PFSK-1 (cell line): Measurements from ENCODE around the gene PCDHGA1.

Experiments used
- FOXP2 ChIP-seq: optimal IDR thresholded peaks from 2 replicates; pipeline ENCODE3; 2011; ENCODE audit warnings: borderline replicate concordance, control low read depth, inconsistent platforms; ENCODE audit not compliant: insufficient read depth; ENCODE audit errors: extremely low read length, extremely low read depth
- POLR2AphosphoS5 ChIP-seq: IDR thresholded peaks from 2 replicates; pipeline ENCODE4 v1.6.1; 2012; ENCODE audit warnings: low read depth, mild to moderate bottlenecking, control low read depth, low read length, moderate library complexity
- REST ChIP-seq, 2 experiments: IDR thresholded peaks; 2 replicates each; pipeline versions ENCODE4 v1.6.1 to v1.8.0; 2011 to 2012; ENCODE audit warnings: low read depth in 2 of 2, low read length in 2 of 2, control low read depth in 1 of 2, inconsistent platforms in 1 of 2, mild to moderate bottlenecking in 1 of 2, moderate library complexity in 1 of 2; ENCODE audit not compliant: insufficient read depth in 1 of 2
- SIN3A ChIP-seq: IDR thresholded peaks from 2 replicates; pipeline ENCODE4 v1.6.1; 2012; ENCODE audit warnings: mild to moderate bottlenecking, low read length, moderate library complexity, borderline replicate concordance; ENCODE audit not compliant: insufficient read depth
- TAF1 ChIP-seq: IDR thresholded peaks from 2 replicates; pipeline ENCODE4 v1.6.1; 2012; ENCODE audit warnings: low read length, control low read depth, borderline replicate concordance; ENCODE audit not compliant: insufficient read depth

Gene PCDHGA1

GRCh38 chr5:141507387-141508091 lies 177.2 kb downstream of the PCDHGA1 start:
- no peak for TF ChIP-seq POLR2AphosphoS5
- TF ChIP-seq FOXP2, result no peak
- peak; percentile 36; the same call in 1 of the 2 replicates for TF ChIP-seq SIN3A
- TF ChIP-seq REST (IDR thresholded peaks at IDR 0.05; ENCODE audit: insufficient read depth in 1 of 2, low read depth in 2 of 2, low read length in 2 of 2), result 0 out of 4 replicates have a peak, but pooled peaks of 1 of the 2 experiments have one; percentile 22

DNA sequence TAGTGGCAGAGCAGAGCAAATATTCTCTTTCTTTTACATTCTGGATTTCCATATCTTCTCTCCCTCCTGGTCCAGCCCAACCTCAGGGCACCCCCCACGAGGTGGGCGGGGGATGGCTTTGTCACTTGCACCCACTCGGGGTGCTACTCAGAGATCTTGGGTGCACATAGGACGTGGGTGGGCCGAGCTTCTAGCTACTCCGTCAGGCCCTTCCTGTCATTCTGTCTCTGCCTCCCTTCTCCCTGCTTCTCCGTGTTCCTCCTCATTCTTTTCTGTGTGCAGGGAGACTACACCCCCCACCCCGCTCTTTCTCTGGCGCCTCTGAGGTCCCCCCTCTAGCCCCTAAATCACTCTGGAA lies 178.1 kb downstream of the PCDHGA1 start:
- TF ChIP-seq FOXP2 (no peak), POLR2AphosphoS5 (no peak), SIN3A (no peak), REST (IDR thresholded peaks at IDR 0.05; ENCODE audit: insufficient read depth in 1 of 2, low read depth in 2 of 2, low read length in 2 of 2) (no peak), TAF1 (no peak)

DNA sequence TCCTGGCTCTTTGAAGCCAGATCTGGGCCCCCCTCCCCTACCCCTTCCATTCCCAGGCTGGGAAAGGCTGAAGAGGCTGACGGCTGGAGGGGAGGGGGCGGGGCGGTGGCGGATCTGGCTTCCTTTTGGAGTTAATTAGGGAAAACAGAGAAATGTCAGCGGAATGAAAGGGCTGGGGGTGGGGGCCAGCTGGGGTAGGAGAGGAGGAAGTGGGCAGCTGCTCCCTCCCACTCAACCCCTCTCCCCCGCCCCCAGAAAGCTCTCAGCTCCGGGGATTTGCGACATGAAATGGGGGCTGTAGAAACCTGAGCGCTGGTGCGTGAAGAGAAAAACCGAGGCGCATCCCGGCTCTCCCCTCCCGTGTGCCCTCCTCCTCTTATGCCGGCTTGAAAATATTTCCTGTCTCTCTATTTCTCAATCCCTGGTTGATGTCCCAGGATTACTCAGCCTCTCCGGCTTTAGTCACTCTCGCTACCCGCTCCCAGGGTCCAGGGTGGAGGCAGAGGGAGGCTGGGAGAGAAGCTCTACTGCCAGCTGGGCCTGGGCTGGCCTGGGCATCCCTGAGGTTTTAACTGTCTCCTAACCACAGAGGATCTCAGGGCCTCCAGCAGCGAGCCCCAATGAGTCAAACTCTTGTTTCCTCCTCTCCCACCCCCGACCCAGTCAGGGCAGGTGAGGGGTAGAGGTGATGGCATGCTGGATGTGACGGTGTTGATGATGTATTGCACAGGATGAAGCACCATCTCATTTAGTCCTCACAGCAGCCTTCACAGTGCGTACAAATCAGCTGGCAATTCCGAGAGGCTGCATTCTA lies 178.7 kb downstream of the PCDHGA1 start:
- TF ChIP-seq TAF1, result no peak
- TF ChIP-seq FOXP2, result no peak
- peak; percentile 24; the same call in 1 of the 2 replicates for TF ChIP-seq POLR2AphosphoS5
- no peak for TF ChIP-seq SIN3A
- TF ChIP-seq REST (IDR thresholded peaks at IDR 0.05; ENCODE audit: insufficient read depth in 1 of 2, low read depth in 2 of 2, low read length in 2 of 2), result peak in 1 of 2 experiments; percentile 27; a peak in 1 of 4 replicates

DNA sequence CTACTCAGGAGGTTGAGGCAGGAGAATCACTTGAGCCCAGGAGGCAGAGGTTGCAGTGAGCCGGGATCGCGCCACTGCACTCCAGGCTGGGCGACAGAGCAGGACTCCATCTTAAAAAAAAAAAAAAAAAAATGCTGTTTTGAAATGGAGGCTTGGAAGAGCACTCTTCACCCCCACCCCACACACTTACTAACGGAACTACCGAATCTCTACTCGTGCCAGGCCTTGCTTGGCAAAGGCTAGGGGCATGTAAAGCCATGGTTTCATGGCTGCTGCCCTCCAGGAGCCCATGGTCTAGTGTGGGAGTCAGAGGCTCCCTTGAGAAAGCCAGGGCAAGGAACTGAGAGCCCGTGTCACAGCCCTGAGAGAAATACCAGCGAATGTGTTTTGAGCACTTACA lies 179.8 kb downstream of the PCDHGA1 start:
- TF ChIP-seq REST (IDR thresholded peaks at IDR 0.05; ENCODE audit: insufficient read depth in 1 of 2, low read depth in 2 of 2, low read length in 2 of 2) (no peak), POLR2AphosphoS5 (no peak), TAF1 (no peak)
